Amniotic epithelial cell (primary cell): ENCODE results near the gene GPANK1.

ENCODE experiments used
- DNase-seq: peaks from one replicate; pipeline ENCODE4 v3.0.0-alpha.2; 2010; ENCODE audit warnings: low read depth

GPANK1 gene

DNA sequence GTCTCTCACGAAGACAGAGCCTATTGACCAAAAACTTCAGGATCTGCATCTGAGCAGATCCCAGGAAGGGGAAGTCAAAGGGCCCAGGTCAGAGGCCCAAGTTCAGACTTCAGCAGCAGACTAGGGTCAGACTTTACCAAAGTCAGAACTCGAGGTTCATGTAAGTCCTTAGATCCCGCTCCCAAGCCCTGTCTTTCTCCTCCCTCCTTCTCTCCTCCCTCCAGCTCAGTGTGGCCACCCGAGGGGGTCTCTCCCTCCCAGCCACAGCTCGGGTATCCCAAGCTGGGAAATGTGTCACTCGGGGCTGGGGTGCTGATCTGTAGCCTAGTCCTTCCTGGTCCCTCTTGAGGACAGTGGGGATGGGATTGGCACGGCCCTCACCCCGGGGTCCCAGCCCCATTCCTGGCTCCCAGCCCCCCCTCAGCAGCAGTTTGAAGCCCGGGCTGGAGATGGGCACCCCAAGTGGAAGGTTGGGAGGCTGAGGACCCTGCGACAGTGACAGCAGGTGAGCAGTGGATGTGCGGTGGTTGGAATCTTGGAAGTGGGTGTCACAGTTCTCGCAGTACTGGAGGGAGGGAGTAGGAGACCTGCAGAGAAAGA, 2.6 kb downstream of the GPANK1 start:
- no peak for DNase-seq

DNA sequence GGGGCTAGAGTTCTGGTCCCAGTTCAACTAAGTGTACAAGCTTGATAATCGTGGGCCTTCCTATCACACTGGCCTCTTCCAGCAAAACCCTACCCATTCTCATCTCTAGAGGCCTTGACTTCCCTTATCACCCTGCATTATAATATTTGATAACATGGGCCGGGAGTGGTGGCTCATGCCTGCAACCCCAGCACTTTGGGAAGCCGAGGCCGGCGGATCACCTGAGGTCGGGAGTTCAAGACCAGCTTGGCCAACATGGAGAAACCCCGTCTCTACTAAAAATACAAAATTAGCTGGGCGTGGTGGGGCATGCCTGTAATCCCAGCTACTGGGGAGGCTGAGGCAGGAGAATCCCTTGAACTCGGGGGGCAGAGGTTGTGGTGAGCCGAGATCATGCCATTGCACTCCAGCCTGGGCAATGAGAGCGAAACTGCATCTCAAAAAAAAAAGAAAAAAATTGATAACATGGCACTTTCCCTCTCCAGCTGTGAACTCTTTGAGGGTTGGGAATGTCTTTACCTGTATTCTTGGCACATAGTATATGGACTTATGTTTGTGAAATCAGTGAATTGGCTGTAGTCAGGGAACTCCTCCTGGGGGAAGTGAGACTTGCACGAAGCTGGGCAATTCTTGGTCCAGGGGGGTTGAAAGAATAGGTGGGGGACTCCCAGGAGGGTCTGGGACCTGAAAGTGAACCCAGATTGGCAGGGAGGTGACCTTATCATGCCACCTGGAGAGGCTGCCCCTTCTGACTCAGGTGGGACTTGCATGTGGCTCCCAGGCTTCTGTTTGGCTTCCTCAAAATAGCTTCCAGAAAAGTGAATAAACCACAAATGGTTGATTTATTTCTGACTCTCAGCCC, 3.3 kb downstream of the GPANK1 start:
- no peak for DNase-seq

DNA sequence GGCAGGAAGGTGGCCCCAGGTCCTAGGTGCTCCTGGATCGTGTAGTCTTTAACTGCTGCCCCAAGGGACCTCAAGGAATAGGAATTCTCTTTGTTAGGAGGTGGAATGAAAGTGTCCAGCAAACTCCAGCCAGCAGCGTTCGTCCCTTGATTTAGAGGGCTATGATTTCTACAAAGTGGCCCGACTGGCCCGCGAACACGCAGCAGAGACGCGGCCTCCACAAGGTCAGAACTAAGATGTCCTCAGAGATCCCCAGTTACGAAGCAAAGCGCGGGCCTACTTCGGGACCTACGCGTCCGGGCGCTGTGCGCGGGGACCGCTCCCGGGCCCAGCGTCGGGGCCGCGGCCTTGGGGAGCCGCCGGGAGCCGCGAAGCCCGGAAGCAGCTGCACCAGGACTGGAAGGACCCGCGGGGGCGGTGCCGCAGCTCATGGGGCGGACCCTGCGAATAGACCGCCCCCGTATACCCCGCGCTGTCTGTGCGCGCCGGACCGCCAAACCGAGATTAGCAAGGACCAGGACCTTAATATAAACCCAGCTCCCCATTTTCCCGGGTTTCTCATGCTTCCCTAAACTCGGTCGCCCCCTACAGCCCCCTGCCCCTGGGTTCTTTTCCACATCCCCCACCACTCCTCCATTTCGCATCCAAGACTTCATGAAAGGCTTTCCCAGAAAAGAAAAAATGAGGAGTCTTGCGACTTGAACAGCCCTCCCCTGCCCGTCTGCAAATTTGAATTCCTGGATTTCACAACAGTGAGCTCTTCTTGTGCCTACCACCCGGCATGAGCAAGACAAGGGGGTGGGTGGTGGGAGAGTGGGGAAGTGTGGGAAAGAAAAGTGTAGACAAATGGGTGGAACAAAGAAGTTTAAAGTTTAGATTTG, 4.2 kb downstream of the GPANK1 start, which contains the start of gene C6orf47:
Gene C6orf47 (minus strand): TSS at position 398 of the 881 bp plus-strand sequence. CDS start 831 bp downstream, outside the sequence.
- DNase-seq, result peak; percentile 80

DNA sequence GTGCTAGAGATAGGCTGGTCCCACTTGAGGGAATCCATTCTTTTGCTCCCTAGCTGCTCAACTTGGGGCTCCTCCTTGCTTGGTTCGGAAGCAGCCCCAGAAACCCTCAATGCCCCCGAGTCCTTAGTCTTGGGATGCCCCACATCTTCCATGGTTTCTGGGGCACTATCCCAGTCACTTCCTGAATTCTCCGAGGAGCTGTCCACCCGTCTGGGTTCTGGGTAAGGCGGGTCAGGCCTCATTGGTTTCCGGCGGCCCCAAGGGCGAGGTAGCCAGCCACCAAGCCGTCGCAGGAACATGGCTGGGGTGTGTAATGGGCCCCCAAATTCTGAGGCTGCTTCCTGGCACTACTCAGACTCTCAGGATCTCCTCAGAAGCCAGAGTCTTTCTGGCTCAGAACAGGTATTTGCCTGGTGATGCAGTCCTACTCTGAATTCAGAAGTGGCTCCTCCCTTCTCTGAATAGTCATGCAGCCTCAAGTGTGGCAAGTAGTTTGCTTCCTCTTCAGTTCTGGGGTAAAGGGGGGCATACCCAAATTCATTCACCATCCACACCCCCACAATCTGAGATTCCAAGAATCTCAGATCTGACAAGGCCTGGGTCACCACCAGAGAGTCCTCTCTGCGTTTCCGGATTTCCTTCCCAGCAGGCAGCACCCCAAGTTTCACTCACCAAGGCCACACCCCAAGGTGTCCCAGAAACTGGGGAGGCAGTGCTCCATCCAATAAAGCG, 5.0 kb downstream of the GPANK1 start:
- peak; percentile 32 for DNase-seq

DNA sequence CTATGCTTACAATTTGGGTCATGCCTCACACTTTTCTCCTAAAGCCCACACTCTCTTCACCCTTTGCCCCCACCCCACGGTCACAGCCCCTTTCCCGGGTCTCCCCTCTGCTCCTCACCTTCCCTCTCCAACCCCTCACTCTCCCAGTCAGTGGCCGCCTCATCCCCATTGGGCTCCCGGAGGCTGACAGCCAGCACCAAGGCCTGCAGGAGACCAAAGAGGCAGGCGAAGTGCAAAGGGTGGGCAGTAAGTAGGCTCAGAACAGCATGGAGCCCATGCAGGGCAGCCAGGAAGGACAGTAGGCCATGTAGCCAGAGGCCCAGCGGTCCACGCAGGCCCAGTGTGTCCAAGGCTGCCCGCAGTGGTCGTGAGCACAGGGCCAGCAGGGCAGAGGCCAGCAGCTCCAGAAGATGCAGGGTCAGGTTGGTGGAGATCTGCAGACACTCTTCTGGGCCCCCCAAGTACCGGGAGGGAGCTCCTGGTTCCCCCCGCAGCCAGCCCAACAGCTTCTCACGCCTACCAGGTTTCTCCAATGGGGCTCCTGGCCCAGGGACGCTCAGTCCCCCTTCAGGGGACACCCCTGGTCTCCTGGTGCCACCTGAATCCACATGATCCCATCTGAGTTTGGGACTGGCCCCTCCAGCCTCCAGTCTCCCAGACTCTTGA, 5.7 kb downstream of the GPANK1 start:
- DNase-seq, result no peak

DNA sequence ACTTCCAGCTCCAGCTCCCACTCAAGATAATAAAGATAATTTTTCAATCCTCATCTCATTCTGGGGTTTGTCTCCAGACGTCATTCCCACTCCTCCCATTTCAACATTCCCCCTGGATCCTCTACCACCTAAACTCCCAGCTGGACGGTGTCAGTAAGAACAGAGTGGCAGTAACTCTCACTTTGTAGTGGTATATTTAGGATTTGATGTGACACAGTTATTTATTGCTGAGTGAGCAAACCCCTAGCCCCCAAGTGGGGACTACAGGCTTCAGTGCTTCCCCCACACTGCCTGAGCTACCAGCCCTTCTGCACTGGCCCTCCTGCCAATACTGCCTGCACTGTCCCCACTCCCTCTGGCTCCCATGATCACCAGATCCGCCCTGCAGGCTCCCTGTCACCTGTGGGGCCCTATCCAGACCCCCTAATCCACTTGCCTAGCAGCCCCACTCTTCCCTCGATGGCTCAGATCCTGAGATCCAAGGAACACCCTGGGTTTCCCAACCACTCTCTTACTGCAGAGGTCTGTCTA, 6.6 kb downstream of the GPANK1 start:
- no peak for DNase-seq

DNA sequence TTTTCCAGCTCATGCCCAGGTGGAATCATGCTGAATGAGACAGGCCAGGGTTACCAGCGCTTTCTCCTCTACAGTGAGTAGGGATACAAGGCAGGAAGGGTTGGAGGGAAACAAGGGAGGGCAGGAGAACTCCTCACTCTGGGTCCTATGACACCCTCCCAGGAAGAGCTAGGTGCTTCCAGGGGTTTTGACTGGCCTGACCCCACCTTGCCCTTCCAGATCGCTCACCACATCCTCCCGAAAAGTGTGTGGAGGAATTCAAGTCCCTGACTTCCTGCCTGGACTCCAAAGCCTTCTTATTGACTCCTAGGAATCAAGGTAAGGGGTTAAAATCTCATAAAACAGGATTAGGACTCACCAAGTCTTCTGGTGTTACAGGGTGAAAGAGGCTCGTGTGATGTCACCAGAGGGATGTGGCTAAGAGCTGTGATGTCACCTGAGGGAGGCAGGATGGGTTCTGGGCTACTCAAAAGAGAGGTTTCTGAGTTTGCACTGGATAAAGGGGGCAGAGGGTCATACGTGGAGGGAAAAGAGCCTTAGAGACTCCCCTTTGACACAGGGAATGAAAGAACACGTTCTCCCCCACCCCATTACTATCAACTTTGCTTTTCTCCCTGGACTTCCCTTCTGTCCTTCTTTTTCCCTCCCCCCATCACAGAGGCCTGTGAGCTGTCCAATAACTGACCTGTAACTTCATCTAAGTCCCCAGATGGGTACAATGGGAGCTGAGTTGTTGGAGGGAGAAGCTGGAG, 7.2 kb downstream of the GPANK1 start:
- no peak for DNase-seq

DNA sequence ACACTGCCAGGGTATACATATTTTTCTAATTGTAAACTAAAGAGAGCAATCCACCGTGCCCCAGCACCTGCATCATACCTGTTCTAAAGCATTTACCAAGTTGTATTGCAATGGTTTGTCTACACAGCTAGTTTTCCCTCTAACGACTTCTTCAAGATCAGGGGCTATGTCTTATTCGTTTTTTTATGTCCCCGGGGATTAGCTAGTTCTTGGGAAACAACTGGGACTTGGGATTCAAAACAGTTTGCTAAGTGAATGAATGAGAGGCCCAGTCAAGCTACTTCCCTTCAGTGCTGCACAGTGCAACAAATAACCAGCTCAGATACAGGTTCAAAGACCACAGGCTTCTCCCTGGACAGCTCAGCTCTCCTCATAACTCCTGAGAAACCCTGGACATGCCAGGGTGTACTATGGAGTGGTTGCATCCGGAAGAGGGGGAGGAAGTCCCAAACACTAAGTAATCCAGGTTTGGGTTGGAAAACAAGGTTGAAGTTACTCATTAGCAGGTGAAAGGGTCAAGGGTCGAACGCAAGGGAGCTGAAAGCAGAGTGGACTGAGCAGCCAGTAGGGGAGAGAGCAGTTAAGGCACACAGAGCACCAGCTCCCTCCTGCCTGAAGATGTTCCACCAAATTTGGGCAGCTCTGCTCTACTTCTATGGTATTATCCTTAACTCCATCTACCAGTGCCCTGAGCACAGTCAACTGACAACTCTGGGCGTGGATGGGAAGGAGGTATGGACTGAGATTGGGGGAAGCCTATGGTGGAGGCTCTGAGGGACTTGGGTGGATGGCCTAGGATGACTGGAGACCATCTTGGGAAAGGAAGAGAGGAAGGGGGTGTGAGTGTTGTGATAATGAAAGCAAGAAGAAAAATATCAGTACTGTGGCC, 9.2 kb downstream of the GPANK1 start, which contains the start of gene APOM:
Gene APOM (plus strand): TSS at position 546 of the 889 bp plus-strand sequence. CDS start 73 bp downstream, at position 619.
- DNase-seq, result no peak

DNA sequence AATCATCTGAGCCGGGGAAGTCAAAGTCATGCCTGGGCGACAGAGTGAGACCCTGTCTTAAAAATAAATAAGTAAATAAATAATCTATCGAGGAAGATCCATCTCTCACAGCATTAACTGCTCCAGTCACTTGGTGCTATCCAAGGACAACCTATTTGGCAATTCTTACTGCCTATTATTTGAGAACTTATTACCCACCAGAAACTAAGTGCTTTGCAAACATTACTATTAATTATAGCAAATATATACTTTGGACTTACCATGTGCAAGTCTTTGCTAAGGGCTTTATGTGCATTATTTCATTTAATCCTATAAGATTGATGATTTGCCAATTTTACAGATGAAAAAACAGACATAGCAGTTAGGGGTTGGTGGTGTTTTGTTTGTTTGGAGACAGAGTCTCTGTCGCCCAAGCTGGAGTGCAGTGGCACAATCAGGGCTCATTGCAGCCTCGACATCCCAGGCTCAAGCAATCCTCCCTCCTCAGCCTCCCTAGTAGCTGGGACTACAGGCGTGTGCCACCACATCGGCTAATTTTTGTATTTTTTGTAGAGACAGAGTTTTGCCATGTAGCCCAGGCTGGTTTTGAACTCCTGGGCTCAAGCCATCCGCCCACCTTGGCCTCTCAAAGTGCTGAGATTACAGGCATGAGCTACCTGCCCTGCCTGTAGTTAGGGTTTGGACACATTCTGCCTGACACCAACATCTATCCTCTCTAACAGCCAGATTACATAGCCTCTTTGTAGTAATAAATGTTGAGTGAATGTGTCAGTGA, 10.0 kb downstream of the GPANK1 start:
- DNase-seq, result no peak

DNA sequence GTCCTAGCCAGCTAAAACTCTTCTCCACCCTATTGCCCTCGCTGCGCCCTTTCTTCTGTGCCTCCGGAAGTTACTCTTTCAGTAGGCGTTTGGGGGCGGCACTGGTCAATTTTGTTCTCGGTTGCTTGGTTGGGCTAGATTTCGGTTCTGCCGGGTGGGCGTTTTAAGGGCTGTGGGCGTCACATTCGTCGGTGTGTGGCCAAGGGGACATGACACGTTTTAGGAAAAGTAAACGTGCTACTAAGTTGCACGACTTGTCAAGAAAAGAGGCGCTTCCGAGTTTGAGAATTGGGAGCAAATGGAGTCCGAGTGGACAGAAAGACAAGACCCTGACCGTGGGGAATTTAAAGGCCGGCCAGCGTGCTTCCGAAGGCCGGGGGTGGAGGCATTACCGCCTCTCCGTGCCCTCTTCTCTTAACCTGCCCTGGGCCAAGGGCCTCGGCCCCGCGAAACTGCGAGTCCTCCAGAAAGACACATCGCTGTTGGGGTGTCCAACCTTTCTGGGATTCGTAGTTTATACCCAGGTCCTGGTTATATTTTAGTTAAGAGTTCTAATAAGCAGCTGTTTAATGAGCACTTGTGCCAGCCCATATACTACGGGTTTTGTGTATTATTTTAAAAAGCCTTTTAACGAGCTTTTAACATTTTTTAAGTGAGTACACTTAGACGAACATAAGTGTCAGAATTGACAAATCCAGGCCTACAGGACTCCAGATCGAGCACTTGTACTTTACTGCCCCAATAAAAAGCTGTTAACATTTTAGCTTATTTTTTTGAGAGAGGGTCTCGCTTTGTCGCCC, 11.7 kb downstream of the GPANK1 start:
- DNase-seq, result no peak

DNA sequence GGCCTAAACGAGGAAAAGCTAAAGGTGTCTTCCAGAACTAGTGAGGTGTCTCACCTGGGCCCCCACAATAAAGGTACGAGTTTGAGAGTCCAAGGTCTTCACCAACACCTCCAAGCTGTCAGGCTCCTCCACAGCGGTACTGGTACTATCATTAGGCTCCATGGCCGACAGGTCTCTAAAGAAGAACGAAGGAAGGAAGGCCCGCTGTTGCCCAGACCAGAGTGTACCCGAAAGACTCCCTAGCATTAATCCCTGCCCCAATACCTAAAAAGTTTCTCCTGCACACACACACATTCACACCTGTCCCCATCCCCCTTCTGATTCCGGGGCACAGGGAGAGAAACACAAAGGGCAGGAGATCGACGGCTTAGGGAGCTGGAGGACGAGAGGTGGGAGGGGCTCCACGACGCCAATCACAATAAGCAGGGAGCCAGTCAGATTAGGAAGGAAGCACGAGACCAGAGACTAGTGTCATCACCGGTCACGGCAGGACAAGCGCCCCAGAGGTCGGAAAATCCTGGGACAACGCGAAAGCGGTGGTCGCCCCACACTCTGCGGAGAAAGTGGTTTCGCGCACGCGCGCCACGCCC, 13.1 kb downstream of the GPANK1 start:
- peak; percentile 77 for DNase-seq

DNA sequence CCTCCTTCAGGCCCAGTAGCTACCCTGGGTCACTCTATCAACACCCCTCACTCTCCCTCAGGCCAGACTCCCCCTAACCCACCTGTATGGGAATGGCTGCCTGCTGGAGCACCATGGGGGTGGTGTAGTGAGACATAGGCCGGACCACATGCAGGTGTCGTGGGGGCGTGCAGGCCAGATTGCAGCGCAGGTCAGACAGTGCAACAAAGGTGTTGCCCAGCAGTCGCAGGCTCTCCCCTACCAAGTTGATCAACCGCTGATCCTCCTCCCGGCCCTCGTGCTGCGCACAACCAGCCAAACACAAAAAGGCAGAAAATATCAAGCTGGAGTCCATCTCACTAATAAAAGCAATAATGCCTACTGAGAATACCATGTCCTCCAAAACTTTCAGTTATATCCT, 19.5 kb downstream of the GPANK1 start:
- DNase-seq, result no peak

DNA sequence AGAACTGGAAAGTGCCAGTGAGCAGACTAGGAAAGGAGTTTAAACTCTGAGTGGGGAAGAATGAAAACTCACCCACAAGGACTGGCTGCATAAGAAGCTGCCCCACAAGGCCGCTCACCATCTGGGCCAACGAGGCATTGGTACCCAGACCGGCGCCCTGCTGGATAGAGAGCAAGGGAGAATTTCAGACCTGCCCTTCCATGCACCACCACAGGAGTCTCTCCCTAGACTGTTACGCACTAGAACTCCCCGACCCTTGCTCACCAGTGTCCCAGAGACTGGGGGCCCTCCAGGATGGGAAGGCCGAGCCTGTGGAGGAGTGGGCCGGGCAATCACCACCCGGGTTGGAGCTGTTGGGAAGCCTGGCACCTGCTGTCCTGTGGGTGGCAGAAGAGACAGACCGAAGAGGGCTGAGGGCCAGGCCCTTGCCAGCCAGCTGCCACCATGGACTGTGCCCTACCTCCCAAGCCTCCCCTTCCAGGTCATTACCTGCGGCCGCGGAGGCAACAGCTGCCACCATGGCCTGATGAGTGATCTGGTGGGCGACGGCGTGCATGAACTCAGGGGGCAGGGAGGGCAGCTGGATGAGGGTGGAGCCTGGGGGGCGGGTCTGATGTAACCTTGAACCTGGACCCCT, 20.9 kb downstream of the GPANK1 start:
- no peak for DNase-seq

DNA sequence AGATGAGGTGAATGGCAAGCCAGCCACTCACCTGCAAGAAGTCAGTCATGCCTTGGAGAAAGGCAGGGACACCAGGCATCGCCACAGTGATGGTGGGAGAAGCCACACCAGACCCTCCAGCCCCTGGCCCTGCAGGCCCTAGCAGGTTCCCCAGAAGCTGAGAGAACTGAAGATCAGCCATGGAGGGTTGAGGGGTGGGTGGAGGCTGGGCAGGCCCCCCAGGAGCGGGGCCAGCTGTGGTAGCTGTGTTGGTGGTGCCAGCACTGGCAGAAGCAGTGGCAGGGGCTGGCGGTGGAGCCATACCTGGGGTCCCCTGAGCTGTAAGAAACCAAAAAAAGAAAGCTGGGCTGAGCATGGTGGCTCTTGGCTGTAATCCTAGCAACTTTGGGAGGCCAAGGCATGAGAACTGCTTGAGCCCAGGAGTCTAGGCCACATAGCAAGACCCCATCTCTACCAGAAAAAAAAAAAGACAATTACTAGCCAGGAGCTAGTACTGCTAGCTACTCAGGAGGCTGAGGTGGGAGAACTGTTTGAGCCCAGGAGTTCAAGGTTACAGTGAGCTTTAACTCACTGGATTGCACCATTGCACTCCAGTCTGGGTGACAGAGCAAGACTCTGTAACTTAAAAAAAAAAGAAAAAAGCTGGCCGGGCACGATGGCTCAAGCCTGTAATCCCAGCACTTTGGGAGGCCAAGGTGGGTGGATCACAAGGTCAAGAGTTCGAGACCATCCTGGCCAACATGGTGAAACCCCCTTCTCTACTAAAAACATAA, 21.8 kb downstream of the GPANK1 start:
- DNase-seq, result no peak

DNA sequence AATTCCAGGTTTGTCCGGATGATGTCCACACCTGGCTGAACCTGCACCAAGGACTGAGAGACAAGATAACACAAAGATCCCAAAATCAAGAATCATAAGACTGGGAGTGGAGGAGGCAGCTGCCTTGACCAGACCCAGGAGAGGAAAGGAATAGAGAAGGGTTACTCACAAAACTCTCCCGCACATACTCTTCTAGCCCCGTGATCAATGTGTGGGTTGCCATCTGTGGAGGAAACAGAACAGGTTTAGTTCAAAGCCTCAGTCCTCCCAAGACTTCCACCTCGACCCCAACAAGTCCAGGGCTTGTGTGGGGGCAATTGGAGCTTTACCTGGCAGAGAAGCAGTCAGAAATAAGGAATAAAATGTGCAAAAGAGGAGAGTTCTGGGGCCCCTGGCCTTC, 23.4 kb downstream of the GPANK1 start:
- no peak for DNase-seq

DNA sequence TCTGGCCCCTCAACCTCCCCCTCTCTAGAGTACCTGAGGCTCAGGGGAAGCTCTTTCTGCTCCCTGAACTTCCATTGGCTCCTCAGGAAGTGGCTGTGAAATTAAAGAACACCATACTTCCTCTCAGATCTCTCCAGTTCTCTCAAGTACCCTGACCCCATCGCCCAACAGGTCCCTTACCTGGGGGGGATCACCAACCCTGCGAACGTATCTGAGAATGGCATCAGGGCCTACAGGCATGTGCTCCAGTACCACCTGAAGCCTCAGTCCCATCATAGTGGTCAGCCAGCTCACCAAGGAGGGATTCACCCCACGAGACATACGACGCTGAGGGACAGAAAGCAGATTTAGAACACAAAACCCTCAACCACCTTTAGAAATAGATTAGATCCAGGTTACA, 24.2 kb downstream of the GPANK1 start:
- no peak for DNase-seq
